Suppressor macrophage (primary cell): ENCODE measurements around the gene TEX22.
A peak's percentile ranks its signal among the peaks of the same experiment; 100 is the strongest.
"Not testable (repeated sequence)": the region's sequence is repeated elsewhere in the genome, so short reads cannot be mapped to it uniquely, and the experiment has no call there.

Experiments used
- DNase-seq, 4 experiments: peaks; one replicate each; pipeline ENCODE4 v3.0.0-alpha.2; 2020 to 2022
- total RNA-seq, 17 experiments: gene quantifications; one replicate each; lab custom pipeline; 2026; ENCODE audit warnings: mixed read lengths in 6 of 17, inconsistent platforms in 3 of 17; lab: John Stamatoyannopoulos, UW

The TEX22 gene
- 0.07 to 1.4 (median 0.34) reads per million in 17 experiments for total RNA-seq

- peak; percentile 86 to 96 (median 92) for DNase-seq
These were observed at the start of gene TEX22 for GRCh38 chr14:105398044-105398725. TSS of gene TEX22 (plus strand) at chr14:105398538. CDS start at chr14:105399341, 803 bp downstream.

- no peak for DNase-seq
These were observed 49.2 kb upstream of the TEX22 start for GRCh38 chr14:105348945-105349699.

- DNase-seq = no peak
These were observed 48.3 kb upstream of the TEX22 start for GRCh38 chr14:105349992-105350391.

- DNase-seq = no peak
These were observed 47.7 kb upstream of the TEX22 start for GRCh38 chr14:105350450-105351244.

GRCh38 chr14:105351410-105351809 is 46.9 kb upstream of the TEX22 start:
- no peak for DNase-seq

- DNase-seq = peak; percentile 86 to 91 (median 88)
These were observed 46.2 kb upstream of the TEX22 start for GRCh38 chr14:105351920-105352851.

GRCh38 chr14:105353136-105353535 is 45.2 kb upstream of the TEX22 start:
- no peak for DNase-seq

GRCh38 chr14:105354541-105354940 is 43.8 kb upstream of the TEX22 start:
- no peak for DNase-seq

GRCh38 chr14:105355049-105355575 is 43.2 kb upstream of the TEX22 start:
- no peak for DNase-seq

GRCh38 chr14:105355850-105356604 is 42.3 kb upstream of the TEX22 start:
- DNase-seq = no peak

- no peak for DNase-seq
These were observed 41.4 kb upstream of the TEX22 start for GRCh38 chr14:105356927-105357326.

- no peak for DNase-seq
These were observed 40.7 kb upstream of the TEX22 start for GRCh38 chr14:105357626-105358025.

- DNase-seq = no peak
These were observed 40.0 kb upstream of the TEX22 start for GRCh38 chr14:105358140-105358846.

GRCh38 chr14:105358943-105359342 is 39.4 kb upstream of the TEX22 start:
- no peak for DNase-seq

GRCh38 chr14:105361412-105361811 is 36.9 kb upstream of the TEX22 start:
- not testable (repeated sequence) for DNase-seq

GRCh38 chr14:105363847-105364708 is 34.3 kb upstream of the TEX22 start:
- DNase-seq = peak in 2 of 4 experiments; percentile 17 to 36

GRCh38 chr14:105365101-105365500 is 33.2 kb upstream of the TEX22 start:
- no peak for DNase-seq

- no peak for DNase-seq
These were observed 32.7 kb upstream of the TEX22 start for GRCh38 chr14:105365681-105366080.

GRCh38 chr14:105366386-105367074 is 31.8 kb upstream of the TEX22 start:
- no peak for DNase-seq
